ENCODE measurements around the gene TMEM182.

- TF ChIP-seq CTCF (conservative IDR thresholded peaks at IDR 0.05) (no peak), EZH2 (IDR thresholded peaks at IDR 0.05; ENCODE audit: low read depth) (no peak)
Observed at GRCh38 chr2:102748107-102748506, 13.7 kb upstream of the TMEM182 start.

All from PC-9 (cell line).